Brain microvascular endothelial cell (primary cell): ENCODE measurements around the gene UNC45A.
A peak's percentile ranks its signal among the peaks of the same experiment; 100 is the strongest.

Experiments used
- DNase-seq: peaks from one replicate; pipeline ENCODE4 v3.0.0-alpha.2; 2020
- H3K27ac ChIP-seq: fragments of 250-450 bp; sonication (Bioruptor Pico); 2 replicates; pipeline ENCODE4 v1.5.1; 2020; ENCODE audit warnings: mild to moderate bottlenecking, moderate library complexity
- H3K27me3 ChIP-seq: fragments of 250-450 bp; sonication (Bioruptor Pico); replicated peaks from 2 replicates; pipeline ENCODE4 v1.5.1; 2020; ENCODE audit warnings: mild to moderate bottlenecking
- H3K36me3 ChIP-seq: fragments of 250-450 bp; sonication (Bioruptor Pico); replicated peaks from 2 replicates; pipeline ENCODE4 v1.5.1; 2020; ENCODE audit warnings: mild to moderate bottlenecking
- H3K4me3 ChIP-seq: 2 replicates; pipeline ENCODE4 v1.5.1; 2011; ENCODE audit warnings: low read depth, mild to moderate bottlenecking, control low read depth, low read length, moderate library complexity
- CTCF ChIP-seq: IDR thresholded peaks from 2 replicates; pipeline ENCODE4 v1.5.1; 2011; ENCODE audit warnings: low read depth, mild to moderate bottlenecking, moderate library complexity, low read length, control low read depth, inconsistent platforms; ENCODE audit errors: missing control alignments
- in situ Hi-C: cut with HindIII; loops from 2 replicates; pipeline ENCODE4 v1.10.0; 2017; ENCODE audit warnings: low sequenced_read_pairs, low pct_ligation_motif_present

Gene UNC45A

GRCh38 chr15:90955624-90956273 lies 20.7 kb downstream of the UNC45A start:
- in situ Hi-C loops: no loop called here
- H3K4me3 ChIP-seq: peak overlapping the region; percentile 76
- H3K27me3 ChIP-seq: no peaks in the 10 kb centered on the region
- H3K27ac ChIP-seq: no peak overlapping the region
- peaks cover 28% of the 10 kb centered on the region for H3K36me3 ChIP-seq
- no peak for DNase-seq
- no peak for TF ChIP-seq CTCF

GRCh38 chr15:90956274-90957030 lies 21.4 kb downstream of the UNC45A start:
- peak; percentile 69 for TF ChIP-seq CTCF
- no peaks in the 10 kb centered on the region for H3K27me3 ChIP-seq
- in situ Hi-C loops: no loop called here
- peaks cover 21% of the 10 kb centered on the region for H3K36me3 ChIP-seq
- no peak overlapping the region for H3K27ac ChIP-seq
- H3K4me3 ChIP-seq: peak overlapping the region; percentile 69
- peak; percentile 45 for DNase-seq

GRCh38 chr15:90957031-90957790 lies 22.1 kb downstream of the UNC45A start:
- no peaks in the 10 kb centered on the region for H3K27me3 ChIP-seq
- in situ Hi-C loops: no loop called here
- DNase-seq: peak; percentile 22
- H3K36me3 ChIP-seq: peaks cover 18% of the 10 kb centered on the region
- peak overlapping the region; percentile 69 for H3K4me3 ChIP-seq
- TF ChIP-seq CTCF: no peak
- H3K27ac ChIP-seq: no peak overlapping the region

GRCh38 chr15:90957791-90958190 lies 22.7 kb downstream of the UNC45A start:
- Histone ChIP-seq H3K36me3 (peaks cover 15% of the 10 kb centered on the region), H3K27ac (no peak overlapping the region), H3K27me3 (no peaks in the 10 kb centered on the region), H3K4me3 (peak overlapping the region; percentile 69)
- DNase-seq: no peak
- no peak for TF ChIP-seq CTCF
- in situ Hi-C loops: no loop called here

GRCh38 chr15:90959028-90959595 lies 24.0 kb downstream of the UNC45A start:
- TF ChIP-seq CTCF: no peak
- Histone ChIP-seq H3K27ac (no peak overlapping the region), H3K27me3 (no peaks in the 10 kb centered on the region), H3K4me3 (no peak overlapping the region), H3K36me3 (peaks cover 5% of the 10 kb centered on the region)
- DNase-seq: no peak
- in situ Hi-C loops: no loop called here
